GM12891 (cell line): ENCODE results near the gene ZNF496.
"Not testable (repeated sequence)": the region's sequence is repeated elsewhere in the genome, so short reads cannot be mapped to it uniquely, and the experiment has no call there.

Experiments used
- DNase-seq: peaks from one replicate; pipeline ENCODE4 v3.0.0; 2011; ENCODE audit warnings: low spot score; ENCODE audit not compliant: insufficient read length
- FAIRE-seq: peaks from 2 replicates; lab custom pipeline; 2011; peaks lifted over from hg19 to GRCh38; lab: Jason Lieb, UNC
- PAX5 ChIP-seq: IDR thresholded peaks from 2 replicates; pipeline ENCODE4 v1.6.1; 2011; ENCODE audit warnings: low read length, moderate library complexity, mild to moderate bottlenecking; ENCODE audit not compliant: insufficient read depth, severe bottlenecking
- POLR2A ChIP-seq: IDR thresholded peaks from 2 replicates; pipeline ENCODE4 v1.6.1; 2011; ENCODE audit warnings: low read depth, low read length, control low read depth
- POLR2AphosphoS5 ChIP-seq: IDR thresholded peaks from 2 replicates; pipeline ENCODE4 v1.6.1; 2011; ENCODE audit warnings: low read depth, low read length, control low read depth
- POU2F2 ChIP-seq: IDR thresholded peaks from 2 replicates; pipeline ENCODE4 v1.6.1; 2011; ENCODE audit warnings: low read depth, mild to moderate bottlenecking, control low read depth, low read length, moderate library complexity
- SPI1 ChIP-seq: IDR thresholded peaks from 2 replicates; pipeline ENCODE4 v1.6.1; 2011; ENCODE audit warnings: low read depth, low read length, control low read depth
- TAF1 ChIP-seq: IDR thresholded peaks from 2 replicates; pipeline ENCODE4 v1.6.1; 2011; ENCODE audit warnings: low read depth, low read length, control low read depth

Gene ZNF496

GRCh38 chr1:247286134-247286670, 45.5 kb downstream of the ZNF496 start:
- TF ChIP-seq SPI1 (no peak), POLR2AphosphoS5 (no peak), TAF1 (no peak), POLR2A (no peak), PAX5 (no peak), POU2F2 (no peak)
- no peak for FAIRE-seq
- DNase-seq = no peak

GRCh38 chr1:247281001-247281574, 50.6 kb downstream of the ZNF496 start:
- FAIRE-seq (no peak), DNase-seq (no peak)
- TF ChIP-seq SPI1 = no peak
- no peak for TF ChIP-seq PAX5
- no peak for TF ChIP-seq TAF1
- TF ChIP-seq POLR2A = no peak
- TF ChIP-seq POU2F2 = no peak
- no peak for TF ChIP-seq POLR2AphosphoS5

DNA sequence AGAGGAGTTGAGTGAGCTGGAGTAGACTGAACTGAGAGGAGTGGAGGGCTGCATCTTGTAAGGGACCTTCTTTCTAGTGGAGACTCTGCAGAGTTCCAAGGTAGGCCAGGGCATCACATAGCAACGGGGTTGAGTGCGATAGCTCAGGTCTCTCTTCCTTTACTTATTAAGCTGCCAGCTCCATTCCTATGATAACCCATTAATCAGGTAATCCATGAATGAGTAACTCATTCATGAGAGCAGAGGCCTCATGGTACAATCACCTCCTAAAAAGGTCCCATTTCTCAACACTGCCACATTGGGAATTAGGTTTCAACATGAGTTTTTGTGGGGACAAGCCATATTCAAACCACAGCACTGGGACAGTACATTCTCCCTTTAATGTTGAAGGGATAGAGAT, 54.5 kb downstream of the ZNF496 start:
- no peak for DNase-seq
- TF ChIP-seq POLR2A (no peak), POU2F2 (no peak), POLR2AphosphoS5 (no peak), TAF1 (no peak), PAX5 (no peak), SPI1 (no peak)
- FAIRE-seq = no peak

DNA sequence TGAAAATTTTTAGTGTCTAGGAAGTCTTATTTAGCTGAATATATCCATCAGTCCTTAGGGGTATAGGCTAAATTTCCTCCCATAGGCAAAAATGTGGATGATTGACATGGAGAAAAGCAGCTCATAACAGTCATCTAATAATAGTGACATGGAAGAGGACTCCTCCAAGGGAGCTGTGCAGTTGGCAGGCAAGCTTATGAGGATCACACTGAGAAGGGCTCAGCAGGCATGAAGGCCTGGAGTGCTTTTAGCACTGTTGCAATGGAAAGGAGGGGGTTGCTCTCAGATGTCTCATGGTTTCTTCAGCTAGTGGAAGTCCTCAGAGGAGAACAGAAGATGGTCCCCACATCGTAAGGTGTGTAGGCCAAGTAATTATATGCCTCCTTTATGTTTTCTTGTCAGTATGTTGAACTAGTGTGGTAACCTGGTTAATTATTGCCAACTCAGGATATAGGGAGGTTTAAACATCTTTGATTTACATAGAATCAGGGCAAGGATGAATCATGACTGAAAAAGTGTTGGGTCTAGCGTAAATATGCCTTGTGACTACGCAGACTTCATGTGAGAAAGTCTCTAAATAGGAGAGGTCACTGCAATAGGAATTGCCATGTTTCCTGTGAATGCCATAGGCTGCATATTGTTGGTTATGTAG, 56.9 kb downstream of the ZNF496 start:
- FAIRE-seq (no peak), DNase-seq (no peak)
- TF ChIP-seq PAX5 = no peak
- TF ChIP-seq POLR2A = no peak
- TF ChIP-seq POU2F2 = no peak

DNA sequence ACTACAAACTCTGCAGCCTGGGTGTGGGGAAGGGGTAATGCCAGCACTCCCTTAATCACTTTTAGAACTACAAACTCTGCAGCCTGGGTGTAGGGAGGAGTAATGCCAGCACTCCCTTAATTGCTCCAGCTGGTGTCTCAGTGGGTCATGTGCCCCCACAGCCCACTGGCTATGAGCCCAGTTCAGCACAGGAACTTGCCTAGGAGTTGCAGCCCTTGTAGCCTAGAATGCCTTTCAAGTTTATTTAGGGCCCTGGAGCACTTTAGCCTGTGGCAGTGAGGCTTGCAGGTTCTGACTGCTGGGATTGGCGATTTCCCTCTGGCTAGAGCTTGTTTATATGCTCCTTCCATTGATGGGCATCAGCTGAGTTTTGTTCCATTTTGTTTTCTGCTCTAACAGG, 58.7 kb downstream of the ZNF496 start:
- TF ChIP-seq POLR2AphosphoS5 (no peak), TAF1 (no peak), POLR2A (no peak), PAX5 (no peak), POU2F2 (no peak), SPI1 (no peak)
- DNase-seq (no peak), FAIRE-seq (no peak)

- TF ChIP-seq TAF1 = no peak
- TF ChIP-seq POLR2AphosphoS5 = no peak
- TF ChIP-seq PAX5 = no peak
- no peak for TF ChIP-seq SPI1
- no peak for TF ChIP-seq POU2F2
- TF ChIP-seq POLR2A = no peak
- no peak for FAIRE-seq
- no peak for DNase-seq
Measured at GRCh38 chr1:247270003-247270402, 61.7 kb downstream of the ZNF496 start.

DNA sequence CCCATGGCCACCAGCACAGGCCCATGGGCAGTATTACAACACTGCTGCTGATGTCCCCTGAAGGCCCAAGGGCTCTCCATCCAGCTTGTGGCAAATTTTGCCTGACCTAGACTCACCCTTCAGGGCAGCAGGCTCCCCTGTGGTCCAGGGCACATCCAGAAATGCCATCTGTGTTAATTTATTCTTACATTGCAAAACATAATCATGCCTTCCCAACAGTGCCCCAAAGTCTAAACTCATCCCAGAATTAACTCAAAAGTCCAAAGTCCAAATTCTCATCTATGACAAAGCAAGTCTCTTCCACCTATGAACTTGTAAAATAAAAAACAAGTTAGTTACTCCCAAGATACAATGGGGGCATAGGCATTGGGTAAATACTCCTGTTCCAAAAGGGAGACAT, 62.5 kb downstream of the ZNF496 start:
- no peak for TF ChIP-seq PAX5
- TF ChIP-seq TAF1 = no peak
- no peak for TF ChIP-seq POLR2A
- TF ChIP-seq POLR2AphosphoS5 = no peak
- no peak for FAIRE-seq

GRCh38 chr1:247268390-247269045, 63.1 kb downstream of the ZNF496 start:
- no peak for DNase-seq
- no peak for FAIRE-seq
- TF ChIP-seq TAF1 = no peak
- TF ChIP-seq PAX5 = no peak
- TF ChIP-seq POLR2A = no peak
- no peak for TF ChIP-seq POU2F2
- TF ChIP-seq SPI1 = no peak
- TF ChIP-seq POLR2AphosphoS5 = no peak

More for the DNA sequence above, 62.5 kb downstream of the ZNF496 start:
- no peak for DNase-seq

DNA sequence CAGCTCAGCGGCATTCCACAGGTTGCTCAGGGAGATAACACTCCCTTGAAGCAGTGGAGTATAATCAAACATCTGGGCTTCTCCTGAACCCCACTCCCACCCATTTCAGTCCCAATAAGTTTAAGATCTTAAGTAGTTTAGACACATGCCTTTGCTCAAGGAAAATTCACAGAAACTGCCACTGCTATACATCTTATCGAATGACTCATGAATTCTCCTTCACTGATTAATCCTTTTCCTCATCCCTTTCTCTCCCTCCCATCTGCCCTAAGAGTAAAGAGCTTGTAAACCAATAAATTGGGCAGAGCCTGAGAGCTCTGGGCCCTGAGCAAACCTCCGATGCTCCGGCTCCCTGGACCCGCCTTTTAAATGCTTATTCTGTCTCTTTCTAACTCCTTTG, 65.6 kb downstream of the ZNF496 start:
- no peak for TF ChIP-seq POLR2A
- TF ChIP-seq PAX5 = no peak
- no peak for TF ChIP-seq POU2F2
- TF ChIP-seq POLR2AphosphoS5 = no peak
- TF ChIP-seq SPI1 = no peak
- no peak for TF ChIP-seq TAF1
- FAIRE-seq = no peak
- no peak for DNase-seq

DNA sequence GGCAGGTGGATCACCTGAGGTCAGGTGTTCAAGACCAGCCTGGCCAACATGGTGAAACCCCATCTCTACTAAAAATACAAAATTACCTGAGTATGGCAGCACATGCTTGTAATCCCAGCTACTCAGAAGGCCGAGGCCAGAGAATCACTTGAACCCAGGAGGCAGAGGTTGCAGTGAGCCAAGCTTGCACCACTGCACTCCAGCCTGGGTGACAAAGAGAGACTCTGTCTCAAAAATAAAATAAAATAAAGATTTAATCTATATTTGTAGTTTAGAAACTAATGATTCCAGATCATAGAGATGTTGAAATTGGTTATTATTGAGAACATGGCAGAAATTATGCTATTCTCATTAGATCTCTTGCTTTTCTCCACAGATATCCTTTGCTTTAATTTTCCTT, 75.9 kb downstream of the ZNF496 start, which contains the start of gene VN1R5:
TSS of gene VN1R5 (plus strand) at position 301 of the 400 bp plus-strand sequence.
- not testable (repeated sequence) for DNase-seq, FAIRE-seq
